Neural cell (in vitro differentiated cells): ENCODE measurements around the gene MSMP.

Experiments
- CTCF ChIP-seq: fragments of 450-650 bp; IDR thresholded peaks from 2 replicates; pipeline ENCODE4 v1.5.1; 2014; ENCODE audit warnings: antibody characterized with exemption, mild to moderate bottlenecking, moderate library complexity; ENCODE audit not compliant: poor library complexity, severe bottlenecking
- EZH2 ChIP-seq: fragments of 200-600, 300-800 bp; shearing (Covaris generic), sonication (generic); IDR thresholded peaks from 2 replicates; pipeline ENCODE4 v1.6.1; 2014; ENCODE audit warnings: antibody characterized with exemption, low read length, borderline replicate concordance, mild to moderate bottlenecking; ENCODE audit not compliant: insufficient read depth, poor library complexity, severe bottlenecking
- RAD21 ChIP-seq: fragments of 450-650 bp; conservative IDR thresholded peaks from 2 replicates; pipeline ENCODE4 v1.6.1; 2014; ENCODE audit warnings: antibody characterized with exemption, mild to moderate bottlenecking, moderate library complexity

- TF ChIP-seq CTCF (no peak), EZH2 (no peak), RAD21 (no peak)
Measured at GRCh38 chr9:35801328-35802128, 47.5 kb upstream of the MSMP start.
